H1 (cell line): ENCODE data around the gene ZC3HAV1.

Experiments used
- CREB1 ChIP-seq: IDR thresholded peaks from 2 replicates; pipeline ENCODE4 v1.6.1; 2012; ENCODE audit warnings: inconsistent platforms
- CTBP2 ChIP-seq: IDR thresholded peaks from 2 replicates; pipeline ENCODE4 v1.7.0; 2011; ENCODE audit warnings: borderline replicate concordance, mild to moderate bottlenecking, moderate library complexity, mixed read lengths, low read length; ENCODE audit not compliant: insufficient read depth, insufficient read length
- TCF12 ChIP-seq: IDR thresholded peaks from 2 replicates; pipeline ENCODE4 v1.6.1; 2011; ENCODE audit warnings: low read depth, mild to moderate bottlenecking, low read length
- TF ChIP-seq, protein P1 (sequence below), 3 experiments: IDR thresholded peaks; 1 replicate in 2 of 3; 2 replicates in 1 of 3; pipeline versions ENCODE4 v1.5.1 to v1.6.1; 2011; ENCODE audit warnings: low read length in 3 of 3, mild to moderate bottlenecking in 3 of 3, inconsistent platforms in 2 of 3, low read depth in 1 of 3, moderate library complexity in 1 of 3; ENCODE audit not compliant: insufficient read depth in 1 of 3; ENCODE audit errors: control extremely low read depth in 1 of 3

- TF ChIP-seq, protein P1, sequence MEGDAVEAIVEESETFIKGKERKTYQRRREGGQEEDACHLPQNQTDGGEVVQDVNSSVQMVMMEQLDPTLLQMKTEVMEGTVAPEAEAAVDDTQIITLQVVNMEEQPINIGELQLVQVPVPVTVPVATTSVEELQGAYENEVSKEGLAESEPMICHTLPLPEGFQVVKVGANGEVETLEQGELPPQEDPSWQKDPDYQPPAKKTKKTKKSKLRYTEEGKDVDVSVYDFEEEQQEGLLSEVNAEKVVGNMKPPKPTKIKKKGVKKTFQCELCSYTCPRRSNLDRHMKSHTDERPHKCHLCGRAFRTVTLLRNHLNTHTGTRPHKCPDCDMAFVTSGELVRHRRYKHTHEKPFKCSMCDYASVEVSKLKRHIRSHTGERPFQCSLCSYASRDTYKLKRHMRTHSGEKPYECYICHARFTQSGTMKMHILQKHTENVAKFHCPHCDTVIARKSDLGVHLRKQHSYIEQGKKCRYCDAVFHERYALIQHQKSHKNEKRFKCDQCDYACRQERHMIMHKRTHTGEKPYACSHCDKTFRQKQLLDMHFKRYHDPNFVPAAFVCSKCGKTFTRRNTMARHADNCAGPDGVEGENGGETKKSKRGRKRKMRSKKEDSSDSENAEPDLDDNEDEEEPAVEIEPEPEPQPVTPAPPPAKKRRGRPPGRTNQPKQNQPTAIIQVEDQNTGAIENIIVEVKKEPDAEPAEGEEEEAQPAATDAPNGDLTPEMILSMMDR (IDR thresholded peaks at IDR 0.05; ENCODE audit: control extremely low read depth in 1 of 3, insufficient read depth in 1 of 3, low read depth in 1 of 3, low read length in 3 of 3) = no peak
- TF ChIP-seq CREB1 = no peak
- no peak for TF ChIP-seq CTBP2
- no peak for TF ChIP-seq TCF12
Measured at GRCh38 chr7:139061416-139061815, 48.1 kb downstream of the ZC3HAV1 start.
